Stimulated activated CD8-positive, alpha-beta memory T cell treated with anti-CD3 and anti-CD28 coated beads, Interleukin-15, amount 100 ng/mL, for 24 hours (primary cell): ENCODE measurements around the gene PLCB2.

ENCODE experiments used
- DNase-seq: peaks from one replicate; pipeline ENCODE4 v3.0.0-alpha.2; 2020; ENCODE audit warnings: low read depth

Gene PLCB2

DNA sequence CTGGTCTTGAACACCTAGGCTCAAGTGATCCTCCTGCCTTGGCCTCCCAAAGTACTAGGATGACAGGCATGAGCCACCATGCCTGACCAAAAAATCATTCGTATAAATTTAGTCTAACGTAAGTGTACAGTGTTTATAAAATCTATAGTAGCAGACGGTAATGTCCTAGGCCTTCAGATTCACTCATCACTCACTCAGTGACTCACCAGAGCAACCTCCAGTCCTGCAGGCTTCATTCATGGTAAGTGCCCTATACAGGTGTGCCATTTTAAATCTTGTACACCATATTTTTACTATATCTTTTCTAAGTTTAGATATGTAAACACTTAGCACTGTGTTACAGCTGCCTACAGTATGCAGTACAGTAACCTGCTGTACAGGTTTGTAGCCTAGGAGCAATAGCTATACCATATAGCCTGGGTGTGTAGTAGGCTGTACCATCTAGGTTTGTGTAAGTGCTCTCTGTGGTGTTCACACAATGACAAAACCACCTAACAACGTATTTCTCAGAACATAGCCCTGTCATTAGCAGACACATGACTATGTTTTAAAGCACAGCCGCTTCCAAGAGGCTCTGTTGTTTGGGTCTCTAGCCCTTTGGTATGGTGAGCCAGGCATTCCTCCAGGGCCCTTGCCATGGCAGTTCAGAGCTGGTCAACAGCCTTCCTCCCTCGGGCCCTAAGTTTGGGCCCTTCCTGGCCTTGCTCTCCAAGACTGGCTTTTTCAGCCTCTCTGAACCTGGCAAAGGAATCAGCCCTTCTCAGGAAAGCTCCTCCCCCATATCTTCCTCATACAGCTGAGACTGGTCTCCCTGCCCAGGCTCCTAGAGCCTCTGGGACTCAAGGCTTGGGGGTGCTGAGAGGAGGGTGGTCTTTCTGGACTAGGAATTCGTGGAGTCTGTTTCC, 34.9 kb upstream of the PLCB2 start:
- DNase-seq, result no peak

- DNase-seq, result no peak
Measured at GRCh38 chr15:40340740-40341400, 33.1 kb upstream of the PLCB2 start, which contains the start of gene CCDC9B. CCDC9B (minus strand) TSS chr15:40340939; CDS start chr15:40340819, 120 bp downstream.

- DNase-seq, result no peak
Measured at GRCh38 chr15:40340038-40340739, 32.5 kb upstream of the PLCB2 start.

DNA sequence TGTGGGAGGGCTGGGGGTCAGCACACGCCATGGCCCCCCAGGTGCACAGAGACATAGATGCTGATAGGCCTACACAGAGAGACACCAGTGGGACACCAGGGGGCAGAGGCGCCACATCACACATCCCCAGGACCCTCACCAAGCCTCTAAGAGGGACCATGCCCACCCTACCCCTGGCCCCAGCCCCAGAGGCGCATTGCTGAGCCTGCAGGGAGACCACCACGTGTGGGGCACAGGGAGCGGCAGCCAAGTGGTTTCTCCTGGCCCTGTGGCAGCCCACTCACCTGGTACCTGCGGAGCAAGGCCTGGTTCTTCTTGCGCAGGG, 31.8 kb upstream of the PLCB2 start:
- no peak for DNase-seq

- DNase-seq, result no peak
Measured at GRCh38 chr15:40338921-40339620, 31.3 kb upstream of the PLCB2 start.

GRCh38 chr15:40338041-40338657, 30.4 kb upstream of the PLCB2 start:
- no peak for DNase-seq

GRCh38 chr15:40337597-40337996, 29.9 kb upstream of the PLCB2 start:
- no peak for DNase-seq

GRCh38 chr15:40336744-40337122, 29.0 kb upstream of the PLCB2 start:
- no peak for DNase-seq

GRCh38 chr15:40335938-40336743, 28.4 kb upstream of the PLCB2 start:
- no peak for DNase-seq

DNA sequence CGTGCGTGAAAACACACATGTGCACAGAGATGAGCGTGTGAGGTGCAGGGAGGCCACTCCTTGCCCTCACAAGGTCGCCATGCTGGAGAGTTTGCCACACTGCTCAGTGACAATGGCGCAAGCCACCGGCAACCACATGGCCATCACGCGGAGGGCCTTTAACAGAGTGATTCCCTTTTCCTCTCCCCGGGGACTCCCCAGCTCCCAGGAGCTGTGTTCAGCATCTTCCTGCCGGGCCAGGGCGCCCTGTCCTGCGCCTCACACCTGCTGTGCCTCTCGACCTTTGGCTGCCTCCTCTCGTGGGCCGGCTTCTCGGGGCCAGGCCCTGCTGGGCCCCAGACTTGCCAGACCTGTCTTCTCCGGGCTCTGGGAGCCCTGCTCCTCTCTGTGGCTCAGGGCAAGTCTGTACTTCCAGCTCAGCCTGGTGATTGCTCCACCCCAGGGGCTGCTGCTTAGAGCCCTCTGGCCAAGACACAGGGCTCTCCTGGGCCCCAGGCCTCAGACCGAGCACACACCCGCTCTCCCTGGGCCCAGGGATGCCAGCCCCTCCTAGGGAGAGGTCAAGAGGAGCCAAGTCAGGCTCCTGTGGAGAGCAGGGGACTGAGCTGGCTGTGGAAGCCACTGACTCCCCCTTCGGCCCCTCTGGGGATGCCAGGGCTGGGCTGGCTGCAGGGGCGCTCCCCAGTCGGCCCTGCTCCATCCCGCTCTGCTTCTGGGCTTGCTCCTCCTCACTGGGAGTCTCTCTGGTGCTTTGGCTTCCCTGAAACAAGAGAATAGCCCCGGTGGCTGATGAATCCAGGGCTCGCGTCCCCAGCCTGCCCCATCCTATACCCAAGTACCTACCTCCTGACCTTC, 27.4 kb upstream of the PLCB2 start:
- DNase-seq, result no peak

DNA sequence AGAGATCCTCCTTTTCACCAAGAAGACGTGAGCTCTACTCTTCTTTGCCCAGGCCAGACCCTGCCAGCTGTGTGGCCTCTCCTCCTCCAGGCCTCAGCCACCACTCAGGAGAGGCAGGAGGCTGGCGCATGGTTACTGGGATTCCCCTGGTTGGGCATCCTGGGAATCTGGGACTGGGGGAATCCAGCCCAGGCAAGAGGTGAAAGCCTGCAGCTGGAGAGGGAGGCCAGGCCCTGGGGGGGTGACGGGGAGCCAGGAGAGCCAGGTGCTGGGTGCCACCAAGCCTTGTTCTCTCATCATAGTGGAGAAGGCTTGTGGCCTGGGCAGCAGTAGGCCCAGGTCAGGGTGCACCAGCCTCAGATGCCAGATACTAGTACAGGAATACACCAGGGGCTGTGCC, 26.8 kb upstream of the PLCB2 start:
- DNase-seq, result no peak

- no peak for DNase-seq
Measured at GRCh38 chr15:40333922-40334492, 26.3 kb upstream of the PLCB2 start.

- no peak for DNase-seq
Measured at GRCh38 chr15:40332113-40332781, 24.5 kb upstream of the PLCB2 start.

DNA sequence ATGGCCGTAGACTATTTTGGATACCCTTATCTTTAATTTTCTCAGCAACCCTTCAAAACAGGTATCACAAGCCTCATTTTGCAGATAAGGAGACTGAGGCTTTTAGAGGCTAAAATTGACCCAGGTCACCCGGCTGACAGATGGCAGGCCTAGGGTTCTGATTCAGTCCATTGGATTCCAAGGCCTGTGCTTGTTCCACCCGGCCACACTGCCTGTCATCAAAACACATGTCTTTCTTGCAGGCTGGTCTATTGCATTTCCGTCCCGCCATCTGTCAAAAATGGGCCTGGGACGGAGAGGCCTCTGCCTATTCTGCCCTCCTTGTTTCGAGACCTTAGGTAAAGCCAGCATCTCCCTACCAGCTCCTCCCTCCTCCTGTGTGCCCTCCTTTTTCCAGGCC, 23.9 kb upstream of the PLCB2 start:
- DNase-seq, result no peak

DNA sequence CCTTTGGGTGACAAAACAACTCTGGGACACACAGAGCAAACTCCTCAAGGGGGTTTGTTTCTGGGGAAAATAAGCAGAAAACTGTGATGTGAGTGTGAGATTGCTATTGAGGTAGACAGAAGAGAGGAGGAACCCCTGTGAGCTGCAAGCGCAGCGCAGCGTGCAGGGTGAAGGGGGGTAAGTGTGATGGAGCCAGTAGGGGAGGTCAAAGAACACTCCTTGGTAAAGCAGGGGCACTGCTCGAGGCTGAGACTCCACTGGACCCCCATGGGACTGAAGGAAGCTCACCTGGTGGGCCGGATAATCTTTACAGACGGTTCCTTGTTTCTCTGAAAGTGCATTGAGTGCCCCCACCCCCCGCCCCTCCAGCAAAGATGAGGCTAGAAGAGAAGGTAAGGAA, 23.3 kb upstream of the PLCB2 start:
- DNase-seq, result no peak

DNA sequence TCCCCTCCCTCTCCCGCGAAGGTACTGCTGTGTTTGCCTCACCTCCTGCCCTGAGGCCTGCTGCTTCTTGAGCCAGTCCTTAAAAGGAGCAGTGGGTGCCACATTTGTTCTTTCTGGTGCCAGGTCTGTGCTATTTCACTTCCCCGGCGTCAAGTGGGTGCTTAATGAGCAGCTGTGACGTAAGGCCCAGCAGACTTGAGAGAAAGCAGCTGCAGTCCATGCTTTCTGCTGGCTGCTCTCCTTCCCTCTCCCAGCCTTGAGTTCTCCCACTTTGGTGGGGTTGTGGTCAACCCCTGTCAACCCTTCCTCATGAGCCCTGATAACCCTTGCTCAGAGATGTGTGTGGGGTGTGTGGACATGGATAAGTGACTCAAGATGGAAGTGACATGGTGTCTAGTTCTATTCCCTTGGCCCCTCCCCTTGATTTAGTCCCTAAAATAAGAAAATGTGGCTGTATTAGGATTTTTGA, 22.7 kb upstream of the PLCB2 start:
- DNase-seq, result no peak

GRCh38 chr15:40329804-40330203, 22.1 kb upstream of the PLCB2 start:
- DNase-seq, result no peak

- DNase-seq, result no peak
Measured at GRCh38 chr15:40328751-40329150, 21.0 kb upstream of the PLCB2 start.

DNA sequence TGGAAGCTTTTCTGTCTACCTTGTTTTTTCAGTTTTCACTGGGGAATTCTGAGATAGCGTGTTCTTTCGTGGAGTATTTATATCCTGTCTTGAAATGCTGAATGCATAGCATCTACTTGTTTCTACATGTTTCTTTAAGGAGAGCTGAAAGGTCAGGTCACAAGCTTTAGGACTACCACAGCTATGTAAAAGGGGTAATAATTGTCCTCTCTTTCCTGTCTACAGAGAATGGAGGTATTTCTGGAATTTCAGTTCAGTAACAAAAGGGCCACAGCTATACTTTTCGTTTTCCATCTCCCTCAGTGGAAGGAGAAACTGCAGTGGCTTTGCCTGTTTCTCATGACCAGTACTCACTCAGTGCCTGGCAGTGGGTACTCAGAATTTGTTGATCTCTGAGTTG, 20.4 kb upstream of the PLCB2 start:
- no peak for DNase-seq
